ENCODE results near the gene ADH5. TPM values are rescaled to one million over a fixed set of nuclear protein-coding genes. Genes with fewer than 3 reads are reported as not detected.

The ADH5 gene
- total and polyA plus RNA-seq, 2 donors from 2014 or later = 139 to 270 TPM

DNA sequence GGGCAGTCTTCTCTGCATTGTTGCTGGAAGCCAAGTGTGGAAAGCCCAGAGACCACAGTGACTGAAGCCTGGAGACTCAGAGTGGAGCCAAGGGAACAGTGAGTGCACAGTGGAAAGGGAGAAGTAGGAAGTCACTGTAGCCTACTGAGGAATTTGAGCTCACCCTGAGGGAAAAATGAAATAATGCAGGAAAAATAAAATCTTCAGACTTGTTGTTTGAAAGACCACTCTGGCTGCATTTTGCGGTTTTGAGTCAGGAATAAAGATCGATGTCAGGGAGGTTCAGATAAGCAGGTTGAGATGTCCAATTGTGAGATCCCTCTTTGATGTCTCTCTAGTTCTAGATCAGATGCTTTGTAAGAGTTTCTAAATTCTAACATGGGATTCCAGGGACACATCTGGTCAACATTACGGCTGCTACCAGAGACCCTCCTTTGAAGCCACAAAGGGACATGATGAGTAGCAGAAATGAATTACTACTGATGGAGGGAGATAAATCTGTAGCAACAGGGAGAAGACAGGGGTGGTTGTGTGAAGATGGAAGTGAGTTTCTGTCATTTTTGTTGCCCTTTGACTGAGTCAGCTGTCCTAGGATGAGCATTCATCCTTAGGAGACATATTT lies 47.1 kb upstream of the ADH5 start:
- Histone ChIP-seq H3K27ac (ENCODE audit: low read depth in 2 of 2, low read length in 2 of 2) (no peak overlapping the region), H3K9ac (ENCODE audit: low read length in 3 of 3) (no peak overlapping the region), H3K9me3 (ENCODE audit: control insufficient read depth in 2 of 3, insufficient read depth in 1 of 3, low read length in 3 of 3) (no peaks in the 10 kb centered on the region), H3K27me3 (ENCODE audit: control insufficient read depth, insufficient read depth, low read length) (no peaks in the 10 kb centered on the region), H3K4me1 (ENCODE audit: control insufficient read depth in 2 of 3, insufficient read depth in 2 of 3, low read depth in 1 of 3, low read length in 3 of 3) (no peaks in the 10 kb centered on the region), H3K36me3 (ENCODE audit: control insufficient read depth in 2 of 3, insufficient read depth in 3 of 3, low read length in 3 of 3) (no peaks in the 10 kb centered on the region), H3K4me3 (ENCODE audit: low read length in 3 of 3) (no peak overlapping the region)
- FAIRE-seq = no peak
- intact Hi-C loops (cut with DNase I) = no loop called here
- no peak for TF ChIP-seq CTCF (IDR thresholded peaks at IDR 0.05; ENCODE audit: borderline replicate concordance, extremely low read depth, insufficient read depth)
- no peak for DNase-seq

DNA sequence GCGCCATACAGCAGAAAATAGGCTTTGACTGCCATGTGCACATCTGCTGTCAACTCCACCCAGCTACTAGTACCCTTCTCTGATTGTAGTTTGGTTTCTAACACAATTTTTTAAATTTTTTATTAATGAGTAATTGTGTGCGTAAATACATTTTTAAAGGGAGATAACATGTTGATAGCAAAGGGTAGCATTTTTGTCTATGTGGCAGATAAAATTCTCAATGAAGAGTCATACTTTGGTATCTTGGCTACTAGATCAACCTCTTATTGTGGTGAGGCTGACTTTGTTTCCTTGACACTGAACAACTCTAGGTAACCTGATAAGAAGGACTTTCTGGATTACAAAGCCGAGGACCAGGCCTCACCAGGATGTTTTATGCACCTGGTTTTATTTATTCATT lies 46.0 kb upstream of the ADH5 start:
- Histone ChIP-seq H3K27ac (ENCODE audit: low read depth in 2 of 2, low read length in 2 of 2) (no peak overlapping the region), H3K9ac (ENCODE audit: low read length in 3 of 3) (no peak overlapping the region), H3K27me3 (ENCODE audit: control insufficient read depth, insufficient read depth, low read length) (no peaks in the 10 kb centered on the region), H3K4me3 (ENCODE audit: low read length in 3 of 3) (no peak overlapping the region), H3K4me1 (ENCODE audit: control insufficient read depth in 2 of 3, insufficient read depth in 2 of 3, low read depth in 1 of 3, low read length in 3 of 3) (no peaks in the 10 kb centered on the region), H3K9me3 (ENCODE audit: control insufficient read depth in 2 of 3, insufficient read depth in 1 of 3, low read length in 3 of 3) (no peaks in the 10 kb centered on the region), H3K36me3 (ENCODE audit: control insufficient read depth in 2 of 3, insufficient read depth in 3 of 3, low read length in 3 of 3) (no peaks in the 10 kb centered on the region)
- FAIRE-seq (no peak), DNase-seq (no peak)
- intact Hi-C loops (cut with DNase I) = no loop called here
- TF ChIP-seq CTCF (IDR thresholded peaks at IDR 0.05; ENCODE audit: borderline replicate concordance, extremely low read depth, insufficient read depth) = no peak

DNA sequence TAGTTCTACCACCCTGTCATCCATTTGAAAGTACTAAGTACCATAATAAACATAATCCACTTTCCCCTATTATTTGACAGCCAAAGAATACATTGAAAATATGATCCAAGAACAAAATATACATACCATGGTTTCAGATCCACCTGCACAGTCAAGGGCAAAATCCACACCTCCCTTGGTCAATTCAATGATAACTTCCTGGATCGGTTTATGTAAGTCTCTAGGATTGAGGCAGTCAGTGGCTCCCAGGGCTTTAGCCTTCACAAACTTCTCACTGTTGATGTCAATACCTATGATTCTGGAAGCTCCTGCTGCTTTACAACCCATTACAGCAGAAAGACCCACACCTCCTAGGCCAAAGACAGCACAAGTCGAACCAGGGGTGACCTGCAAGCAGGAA lies 42.8 kb upstream of the ADH5 start:
- FAIRE-seq (no peak), DNase-seq (no peak)
- H3K4me1 ChIP-seq (ENCODE audit: control insufficient read depth in 2 of 3, insufficient read depth in 2 of 3, low read depth in 1 of 3, low read length in 3 of 3) = no peaks in the 10 kb centered on the region
- no peak overlapping the region for H3K4me3 ChIP-seq (ENCODE audit: low read length in 3 of 3)
- no peaks in the 10 kb centered on the region for H3K9me3 ChIP-seq (ENCODE audit: control insufficient read depth in 2 of 3, insufficient read depth in 1 of 3, low read length in 3 of 3)
- no peak overlapping the region for H3K9ac ChIP-seq (ENCODE audit: low read length in 3 of 3)
- intact Hi-C loops (cut with DNase I) = no loop called here
- TF ChIP-seq CTCF (IDR thresholded peaks at IDR 0.05; ENCODE audit: borderline replicate concordance, extremely low read depth, insufficient read depth) = no peak
- no peaks in the 10 kb centered on the region for H3K36me3 ChIP-seq (ENCODE audit: control insufficient read depth in 2 of 3, insufficient read depth in 3 of 3, low read length in 3 of 3)
- H3K27ac ChIP-seq (ENCODE audit: low read depth in 2 of 2, low read length in 2 of 2) = no peak overlapping the region
- H3K27me3 ChIP-seq (ENCODE audit: control insufficient read depth, insufficient read depth, low read length) = no peaks in the 10 kb centered on the region

GRCh38 chr4:99126376-99126775 lies 37.8 kb upstream of the ADH5 start:
- Histone ChIP-seq H3K9ac (ENCODE audit: low read length in 3 of 3) (no peak overlapping the region), H3K36me3 (ENCODE audit: control insufficient read depth in 2 of 3, insufficient read depth in 3 of 3, low read length in 3 of 3) (no peaks in the 10 kb centered on the region), H3K9me3 (ENCODE audit: control insufficient read depth in 2 of 3, insufficient read depth in 1 of 3, low read length in 3 of 3) (no peaks in the 10 kb centered on the region), H3K4me1 (ENCODE audit: control insufficient read depth in 2 of 3, insufficient read depth in 2 of 3, low read depth in 1 of 3, low read length in 3 of 3) (no peaks in the 10 kb centered on the region), H3K27me3 (ENCODE audit: control insufficient read depth, insufficient read depth, low read length) (no peaks in the 10 kb centered on the region), H3K4me3 (ENCODE audit: low read length in 3 of 3) (no peak overlapping the region), H3K27ac (ENCODE audit: low read depth in 2 of 2, low read length in 2 of 2) (no peak overlapping the region)
- TF ChIP-seq CTCF (IDR thresholded peaks at IDR 0.05; ENCODE audit: borderline replicate concordance, extremely low read depth, insufficient read depth) = no peak
- intact Hi-C loops (cut with DNase I) = loop anchor here (10.0 kb wide), 1 partner anchor 278 kb away; no protein-coding TSS in a partner anchor
- DNase-seq = no peak
- FAIRE-seq = no peak

Data from kidney (tissue), 14 donors.